A549 (cell line): ENCODE results near the gene PFDN1. TPM values are rescaled to one million over a fixed set of nuclear protein-coding genes. Genes with fewer than 3 reads are reported as not detected.

Experiments
- ATAC-seq, 2 experiments: fragments of 200-7000 bp in 1 of 2; fragments of >200 bp in 1 of 2; cut with Nextera tagmentation in 1 of 2; cut with Tn5 transposase in 1 of 2; 3 replicates each; pipeline versions ENCODE4 v1.8.0 to v1.9.1; 2018 to 2020; ENCODE audit warnings: mild to moderate bottlenecking in 1 of 2, moderate library complexity in 1 of 2
- CTCF ChIA-PET: fragments of 300-600 bp; sonication (Branson Sonifier 250); formaldehyde crosslinking; extraction: SDS; loops from one replicate; lab custom pipeline; 2021; ENCODE audit warnings: antibody characterized with exemption, inconsistent platforms; lab: Yijun Ruan, JAX
- POLR2A ChIA-PET: fragments of 350-600 bp; formaldehyde crosslinking; extraction: SDS; loops from one replicate; lab custom pipeline; 2021; ENCODE audit warnings: antibody characterized with exemption, inconsistent platforms; lab: Yijun Ruan, JAX
- DNase-seq, 2 experiments: peaks; one replicate each; pipeline versions ENCODE4 v3.0.0 to v3.0.0-alpha.2; 2011 to 2016; ENCODE audit warnings: low read depth in 1 of 2, low spot score in 1 of 2
- FAIRE-seq: peaks from 2 replicates; lab custom pipeline; 2011; peaks lifted over from hg19 to GRCh38; lab: Jason Lieb, UNC
- H3K27ac ChIP-seq, 2 experiments: fragments of >200 bp; sonication (Bioruptor Twin); formaldehyde crosslinking; 3 replicates each; pipeline ENCODE4 v1.5.1; 2016 to 2017
- H3K4me1 ChIP-seq: fragments of >200 bp; sonication (Bioruptor Twin); formaldehyde crosslinking; 3 replicates; pipeline ENCODE4 v1.6.1; 2016
- H3K4me2 ChIP-seq: fragments of >200 bp; sonication (Bioruptor Twin); formaldehyde crosslinking; 3 replicates; pipeline ENCODE4 v1.6.1; 2016
- H3K4me3 ChIP-seq: fragments of >200 bp; sonication (Bioruptor Twin); formaldehyde crosslinking; 3 replicates; pipeline ENCODE4 v1.5.1; 2016
- H3K9me3 ChIP-seq: fragments of >200 bp; sonication (Bioruptor Twin); formaldehyde crosslinking; 3 replicates; pipeline ENCODE4 v1.6.1; 2016
- BHLHE40 ChIP-seq: IDR thresholded peaks from 2 replicates; pipeline ENCODE4 v1.6.1; 2012; ENCODE audit warnings: low read depth, low read length, inconsistent platforms
- CBX8 ChIP-seq: fragments of 200-600 bp; sonication (generic); IDR thresholded peaks from 2 replicates; pipeline ENCODE4 v1.6.1; 2016
- CHD2 ChIP-seq: fragments of 150-350 bp; IDR thresholded peaks from 2 replicates; pipeline ENCODE4 v1.6.1; 2014; ENCODE audit warnings: low read length; ENCODE audit not compliant: partially characterized antibody
- EHMT2 ChIP-seq: fragments of 200-600 bp; sonication (generic); IDR thresholded peaks from 2 replicates; pipeline ENCODE4 v1.6.1; 2016; ENCODE audit warnings: antibody characterized with exemption, low read depth, mild to moderate bottlenecking, moderate library complexity
- FOSL2 ChIP-seq, 2 experiments: fragments of 450-650 bp in 1 of 2; fragments of >200 bp in 1 of 2; sonication (Bioruptor Twin) in 1 of 2; formaldehyde crosslinking; IDR thresholded peaks; 2 replicates each; pipeline versions ENCODE4 v1.5.0 to v1.6.1; 2016 to 2020; ENCODE audit warnings: mild to moderate bottlenecking in 1 of 2, moderate library complexity in 1 of 2
- FOXS1 ChIP-seq: fragments of 250-450 bp; sonication (Bioruptor Pico); IDR thresholded peaks from 2 replicates; pipeline ENCODE4 v1.5.0; 2020; ENCODE audit warnings: mild to moderate bottlenecking, moderate library complexity
- GATA3 ChIP-seq: IDR thresholded peaks from 2 replicates; pipeline ENCODE4 v1.6.1; 2012; ENCODE audit warnings: borderline replicate concordance
- HDAC2 ChIP-seq: fragments of 200-600 bp; sonication (generic); IDR thresholded peaks from 2 replicates; pipeline ENCODE4 v1.6.1; 2016
- HOXA7 ChIP-seq: fragments of 250-450 bp; sonication (Bioruptor Pico); IDR thresholded peaks from 2 replicates; pipeline ENCODE4 v1.5.0; 2020; ENCODE audit warnings: mild to moderate bottlenecking, moderate library complexity
- HOXB13 ChIP-seq: fragments of 250-450 bp; sonication (Bioruptor Pico); IDR thresholded peaks from 2 replicates; pipeline ENCODE4 v1.5.0; 2020; ENCODE audit warnings: low read depth, mild to moderate bottlenecking, moderate library complexity
- HOXB5 ChIP-seq: fragments of 250-450 bp; sonication (Bioruptor Pico); IDR thresholded peaks from 2 replicates; pipeline ENCODE4 v1.5.0; 2020; ENCODE audit warnings: mild to moderate bottlenecking, moderate library complexity
- JUNB ChIP-seq: fragments of >200 bp; sonication (Bioruptor Twin); formaldehyde crosslinking; IDR thresholded peaks from 2 replicates; pipeline ENCODE4 v1.6.1; 2016
- KDM5A ChIP-seq: fragments of 200-600 bp; sonication (generic); IDR thresholded peaks from 2 replicates; pipeline ENCODE4 v1.6.1; 2016; ENCODE audit warnings: antibody characterized with exemption, mild to moderate bottlenecking
- MAZ ChIP-seq: fragments of 150-350 bp; IDR thresholded peaks from 2 replicates; pipeline ENCODE4 v1.6.1; 2014; ENCODE audit warnings: antibody characterized with exemption, low read depth, low read length, borderline replicate concordance
- MYC ChIP-seq: IDR thresholded peaks from 2 replicates; pipeline ENCODE4 v1.6.1; 2012; ENCODE audit warnings: mild to moderate bottlenecking, inconsistent platforms, low read length, improper control_type of control experiment, borderline replicate concordance
- NPAS2 ChIP-seq: fragments of 250-450 bp; sonication (Bioruptor Pico); IDR thresholded peaks from 2 replicates; pipeline ENCODE4 v1.8.0; 2022; ENCODE audit warnings: mild to moderate bottlenecking, moderate library complexity, borderline replicate concordance
- POLR2A ChIP-seq: IDR thresholded peaks from 2 replicates; pipeline ENCODE4 v1.6.1; 2012; ENCODE audit warnings: mild to moderate bottlenecking, low read length
- RAD21 ChIP-seq, 2 experiments: fragments of >200 bp in 1 of 2; sonication (Bioruptor Twin) in 1 of 2; formaldehyde crosslinking in 1 of 2; IDR thresholded peaks in 1 of 2; conservative IDR thresholded peaks in 1 of 2; 2 replicates in 1 of 2; 3 replicates in 1 of 2; pipeline ENCODE4 v1.6.1; 2012 to 2018; ENCODE audit warnings: inconsistent platforms in 1 of 2
- RARB ChIP-seq: fragments of 250-450 bp; sonication (Bioruptor Pico); IDR thresholded peaks from 2 replicates; pipeline ENCODE4 v1.8.0; 2021; ENCODE audit warnings: mild to moderate bottlenecking, moderate library complexity
- RFX5 ChIP-seq: fragments of 450-650 bp; IDR thresholded peaks from 2 replicates; pipeline ENCODE4 v1.7.1; 2014; ENCODE audit warnings: antibody characterized with exemption, mild to moderate bottlenecking, moderate library complexity
- RNF2 ChIP-seq: fragments of 200-600 bp; sonication (generic); IDR thresholded peaks from 2 replicates; pipeline ENCODE4 v1.6.1; 2016; ENCODE audit warnings: low read depth, mild to moderate bottlenecking, antibody characterized with exemption, moderate library complexity, borderline replicate concordance
- TFCP2L1 ChIP-seq: fragments of 250-450 bp; sonication (Bioruptor Pico); IDR thresholded peaks from 2 replicates; pipeline ENCODE4 v1.5.0; 2021; ENCODE audit warnings: mild to moderate bottlenecking
- TP53 ChIP-seq: fragments of 250-450 bp; sonication (Bioruptor Pico); IDR thresholded peaks from 2 replicates; pipeline ENCODE4 v1.5.0; 2021; ENCODE audit warnings: mild to moderate bottlenecking, moderate library complexity
- ZC3H11A ChIP-seq: fragments of 450-650 bp; IDR thresholded peaks from 2 replicates; pipeline ENCODE4 v1.6.1; 2014; ENCODE audit warnings: antibody characterized with exemption, mild to moderate bottlenecking
- ZNF302 ChIP-seq: fragments of 250-450 bp; sonication (Bioruptor Pico); IDR thresholded peaks from 2 replicates; pipeline ENCODE4 v1.9.0; 2021; ENCODE audit warnings: inconsistent platforms, mild to moderate bottlenecking, moderate library complexity
- WGBS: methylation state at CpG from one replicate; pipeline ENCODE4 v1.1.6; 2017; ENCODE audit errors: missing lambda C conversion rate; 5-methylcytosine and 5-hydroxymethylcytosine counted together
- polyA plus RNA-seq, 4 experiments: library from polyadenylated mRNA; depleted of rRNA in 3 of 4; stranded (reverse); fragments of >200 nt; fragmentation: RNase III in 1 of 4; extraction: RNeasy Plus Mini Kit Qiagen cat#74134 plus additional on column Dnase treatment in 1 of 4; gene quantifications; 2 replicates in 3 of 4; 3 replicates in 1 of 4; pipeline ENCODE4 v1.2.3, GENCODE V29; 2011 to 2017
- TF ChIP-seq, protein P1 (sequence below): fragments of >200 bp; sonication (Bioruptor Twin); formaldehyde crosslinking; IDR thresholded peaks from 3 replicates; pipeline ENCODE4 v1.5.1; 2016
- TF ChIP-seq, protein P2 (sequence below): fragments of 200-600 bp; sonication (generic); IDR thresholded peaks from 2 replicates; pipeline ENCODE4 v1.6.1; 2016; ENCODE audit warnings: antibody characterized with exemption, mild to moderate bottlenecking, moderate library complexity
- TF ChIP-seq, protein P3 (sequence below): IDR thresholded peaks from 2 replicates; pipeline ENCODE4 v1.6.1; 2012

Gene PFDN1
- polyA plus RNA-seq, 2 of the 4 experiments (the other 2 are of a cell fraction), result 90.4 to 201 TPM

DNA sequence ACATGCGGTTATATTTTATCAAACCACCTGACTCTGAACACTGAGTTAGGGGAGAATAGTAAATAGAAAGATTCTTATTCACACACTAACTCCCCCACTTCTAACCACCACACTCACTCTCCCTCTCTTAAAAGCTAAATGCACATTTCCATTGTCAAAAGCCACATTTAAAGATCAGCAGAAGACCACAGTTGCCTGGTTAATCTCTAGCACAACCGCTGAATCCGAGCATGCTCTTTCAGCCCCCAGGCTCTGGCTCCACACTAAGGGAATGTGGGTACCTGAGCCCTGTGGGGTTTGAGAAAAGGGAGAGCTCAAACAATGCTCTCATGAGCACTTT is 35.7 kb downstream of the PFDN1 start:
- no peak for TF ChIP-seq CHD2
- TF ChIP-seq, protein P1, sequence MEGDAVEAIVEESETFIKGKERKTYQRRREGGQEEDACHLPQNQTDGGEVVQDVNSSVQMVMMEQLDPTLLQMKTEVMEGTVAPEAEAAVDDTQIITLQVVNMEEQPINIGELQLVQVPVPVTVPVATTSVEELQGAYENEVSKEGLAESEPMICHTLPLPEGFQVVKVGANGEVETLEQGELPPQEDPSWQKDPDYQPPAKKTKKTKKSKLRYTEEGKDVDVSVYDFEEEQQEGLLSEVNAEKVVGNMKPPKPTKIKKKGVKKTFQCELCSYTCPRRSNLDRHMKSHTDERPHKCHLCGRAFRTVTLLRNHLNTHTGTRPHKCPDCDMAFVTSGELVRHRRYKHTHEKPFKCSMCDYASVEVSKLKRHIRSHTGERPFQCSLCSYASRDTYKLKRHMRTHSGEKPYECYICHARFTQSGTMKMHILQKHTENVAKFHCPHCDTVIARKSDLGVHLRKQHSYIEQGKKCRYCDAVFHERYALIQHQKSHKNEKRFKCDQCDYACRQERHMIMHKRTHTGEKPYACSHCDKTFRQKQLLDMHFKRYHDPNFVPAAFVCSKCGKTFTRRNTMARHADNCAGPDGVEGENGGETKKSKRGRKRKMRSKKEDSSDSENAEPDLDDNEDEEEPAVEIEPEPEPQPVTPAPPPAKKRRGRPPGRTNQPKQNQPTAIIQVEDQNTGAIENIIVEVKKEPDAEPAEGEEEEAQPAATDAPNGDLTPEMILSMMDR, result no peak
- no peak for TF ChIP-seq POLR2A
- TF ChIP-seq MAZ, result no peak
- TF ChIP-seq RAD21 (conservative IDR thresholded peaks at IDR 0.05 in 1 of 2, IDR thresholded peaks at IDR 0.05 in 1 of 2), result no peak
- no peak for TF ChIP-seq HOXA7
- no peak for TF ChIP-seq FOSL2 (IDR thresholded peaks at IDR 0.05)
- no peak for TF ChIP-seq FOSL2 (CRISPR knock-in tag; IDR thresholded peaks at IDR 0.05)
- TF ChIP-seq ZNF302 (CRISPR knock-in tag), result no peak
- no peak for TF ChIP-seq HDAC2
- no peak for TF ChIP-seq TFCP2L1 (CRISPR knock-in tag)
- no peak for TF ChIP-seq NPAS2 (CRISPR knock-in tag)
- no peak for TF ChIP-seq FOXS1 (CRISPR knock-in tag)
- Histone ChIP-seq H3K4me3 (no peak overlapping the region), H3K4me2 (no peak overlapping the region), H3K9me3 (no peaks in the 10 kb centered on the region), H3K27ac (no peak overlapping the region), H3K4me1 (peaks cover 1% of the 10 kb centered on the region; the same call in 2 of the 3 replicates)
- FAIRE-seq (no peak), DNase-seq (no peak), ATAC-seq (no peak)
- ChIA-PET CTCF (interaction anchor here (1.0 to 2.5 kb wide), 4 partner anchors 22 to 91 kb away, joined by 3 to 11 read pairs (median 3); no protein-coding TSS in a partner anchor), POLR2A (no interaction called here)
- WGBS, result 90% methylated on average over 3 of the region's 3 CpGs

DNA sequence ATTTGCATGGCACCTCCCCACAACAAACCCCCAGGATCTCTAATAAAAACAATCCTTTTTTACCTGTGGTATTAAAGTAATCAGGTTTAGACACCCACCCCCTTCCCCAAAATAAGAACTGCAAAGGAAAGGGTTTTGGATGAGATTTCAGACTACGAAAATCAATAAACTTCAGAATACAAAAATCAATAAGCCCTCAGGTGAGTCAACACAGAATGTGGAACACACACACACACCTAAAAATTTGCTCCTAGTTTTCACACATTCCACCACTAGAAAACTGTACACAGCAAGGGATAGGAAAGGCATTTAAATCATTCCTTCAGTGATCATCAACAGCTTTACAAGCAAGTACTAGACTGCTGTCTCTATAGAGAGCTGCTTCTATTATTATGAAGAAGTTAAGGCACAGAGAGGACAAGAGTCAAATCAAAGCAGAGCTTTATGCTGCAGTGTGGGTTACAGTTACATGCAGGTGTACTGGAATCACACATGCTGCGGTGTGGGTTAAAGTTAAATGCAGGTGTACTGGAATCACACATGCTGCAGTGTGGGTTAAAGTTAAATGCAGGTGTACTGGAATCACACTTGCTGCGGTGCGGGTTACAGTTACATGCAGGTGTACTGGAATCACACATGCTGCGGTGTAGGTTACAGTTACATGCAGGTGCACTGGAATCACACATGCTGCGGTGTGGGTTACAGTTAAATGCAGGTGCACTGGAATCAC is 36.3 kb downstream of the PFDN1 start:
- ChIA-PET CTCF (interaction anchor here (1.0 to 2.5 kb wide), 4 partner anchors 15 to 92 kb away, joined by 3 to 11 read pairs (median 3); no protein-coding TSS in a partner anchor), POLR2A (no interaction called here)
- Histone ChIP-seq H3K27ac (no peak overlapping the region), H3K4me1 (peaks cover 7% of the 10 kb centered on the region), H3K9me3 (no peaks in the 10 kb centered on the region)
- WGBS, result 96% methylated on average over 6 of the region's 6 CpGs
- TF ChIP-seq CBX8 (no peak), BHLHE40 (no peak), MAZ (no peak), HOXB5 (CRISPR knock-in tag) (no peak), RARB (CRISPR knock-in tag) (no peak), KDM5A (no peak), HOXB13 (CRISPR knock-in tag) (no peak), MYC (no peak), TP53 (CRISPR knock-in tag) (no peak), GATA3 (no peak), RFX5 (no peak), ZNF302 (CRISPR knock-in tag) (no peak), ZC3H11A (no peak), EHMT2 (no peak), RNF2 (no peak), JUNB (no peak)
- TF ChIP-seq, protein P1, result no peak
- TF ChIP-seq, protein P2, sequence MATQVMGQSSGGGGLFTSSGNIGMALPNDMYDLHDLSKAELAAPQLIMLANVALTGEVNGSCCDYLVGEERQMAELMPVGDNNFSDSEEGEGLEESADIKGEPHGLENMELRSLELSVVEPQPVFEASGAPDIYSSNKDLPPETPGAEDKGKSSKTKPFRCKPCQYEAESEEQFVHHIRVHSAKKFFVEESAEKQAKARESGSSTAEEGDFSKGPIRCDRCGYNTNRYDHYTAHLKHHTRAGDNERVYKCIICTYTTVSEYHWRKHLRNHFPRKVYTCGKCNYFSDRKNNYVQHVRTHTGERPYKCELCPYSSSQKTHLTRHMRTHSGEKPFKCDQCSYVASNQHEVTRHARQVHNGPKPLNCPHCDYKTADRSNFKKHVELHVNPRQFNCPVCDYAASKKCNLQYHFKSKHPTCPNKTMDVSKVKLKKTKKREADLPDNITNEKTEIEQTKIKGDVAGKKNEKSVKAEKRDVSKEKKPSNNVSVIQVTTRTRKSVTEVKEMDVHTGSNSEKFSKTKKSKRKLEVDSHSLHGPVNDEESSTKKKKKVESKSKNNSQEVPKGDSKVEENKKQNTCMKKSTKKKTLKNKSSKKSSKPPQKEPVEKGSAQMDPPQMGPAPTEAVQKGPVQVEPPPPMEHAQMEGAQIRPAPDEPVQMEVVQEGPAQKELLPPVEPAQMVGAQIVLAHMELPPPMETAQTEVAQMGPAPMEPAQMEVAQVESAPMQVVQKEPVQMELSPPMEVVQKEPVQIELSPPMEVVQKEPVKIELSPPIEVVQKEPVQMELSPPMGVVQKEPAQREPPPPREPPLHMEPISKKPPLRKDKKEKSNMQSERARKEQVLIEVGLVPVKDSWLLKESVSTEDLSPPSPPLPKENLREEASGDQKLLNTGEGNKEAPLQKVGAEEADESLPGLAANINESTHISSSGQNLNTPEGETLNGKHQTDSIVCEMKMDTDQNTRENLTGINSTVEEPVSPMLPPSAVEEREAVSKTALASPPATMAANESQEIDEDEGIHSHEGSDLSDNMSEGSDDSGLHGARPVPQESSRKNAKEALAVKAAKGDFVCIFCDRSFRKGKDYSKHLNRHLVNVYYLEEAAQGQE, result no peak
- TF ChIP-seq, protein P3, sequence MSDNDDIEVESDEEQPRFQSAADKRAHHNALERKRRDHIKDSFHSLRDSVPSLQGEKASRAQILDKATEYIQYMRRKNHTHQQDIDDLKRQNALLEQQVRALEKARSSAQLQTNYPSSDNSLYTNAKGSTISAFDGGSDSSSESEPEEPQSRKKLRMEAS, result no peak
- TF ChIP-seq, all 56 proteins: peak for 0
- FAIRE-seq (no peak), DNase-seq (no peak), ATAC-seq (no peak)
- H3K4me3 ChIP-seq, result no peak overlapping the region
- no peak overlapping the region for H3K4me2 ChIP-seq
